ENCODE data around the gene FANCE. TPM values are rescaled to one million over a fixed set of nuclear protein-coding genes. Genes with fewer than 3 reads are reported as not detected.
A peak's percentile ranks its signal among the peaks of the same experiment; 100 is the strongest.
"Not testable (repeated sequence)": the region's sequence is repeated elsewhere in the genome, so short reads cannot be mapped to it uniquely, and the experiment has no call there.

FANCE gene
- total RNA-seq, 1 experiment from 2014 or later: 7.0 TPM

GRCh38 chr6:35497571-35498421 lies 45.7 kb downstream of the FANCE start:
- DNase-seq (ENCODE audit: low read depth): peak; percentile 84

DNA sequence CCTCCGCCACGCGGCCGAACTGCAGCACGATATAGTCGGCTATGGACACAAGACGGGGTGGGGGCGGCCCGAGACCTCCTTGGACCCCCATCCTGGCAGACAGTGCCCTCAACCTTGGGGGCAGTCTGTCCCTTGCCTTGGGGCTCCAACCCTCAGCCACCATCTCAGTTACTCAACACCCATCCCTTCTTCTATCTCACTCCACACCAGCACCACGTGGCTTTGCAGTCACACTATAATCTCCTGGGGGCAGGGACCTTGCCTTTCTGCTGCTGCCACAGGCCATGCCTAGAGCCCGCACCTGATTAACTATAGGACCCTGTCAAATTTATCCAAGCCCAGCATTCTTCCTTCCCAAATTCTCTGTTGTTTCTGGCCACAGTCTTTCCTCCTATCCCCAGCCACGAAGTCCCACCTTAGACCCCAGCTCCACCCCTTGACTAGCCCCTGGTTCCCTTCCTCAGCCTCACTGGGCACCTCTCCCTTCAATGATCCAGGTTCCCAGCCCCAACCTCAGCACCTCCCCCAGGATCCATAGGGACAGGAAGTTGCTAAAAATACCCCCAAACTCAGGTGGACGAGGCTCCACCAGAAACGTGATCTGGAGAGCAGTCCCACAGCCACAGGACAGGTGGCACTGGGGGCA lies 46.4 kb downstream of the FANCE start:
- DNase-seq (ENCODE audit: low read depth): no peak

GRCh38 chr6:35499372-35499771 lies 47.2 kb downstream of the FANCE start:
- DNase-seq (ENCODE audit: low read depth): no peak

DNA sequence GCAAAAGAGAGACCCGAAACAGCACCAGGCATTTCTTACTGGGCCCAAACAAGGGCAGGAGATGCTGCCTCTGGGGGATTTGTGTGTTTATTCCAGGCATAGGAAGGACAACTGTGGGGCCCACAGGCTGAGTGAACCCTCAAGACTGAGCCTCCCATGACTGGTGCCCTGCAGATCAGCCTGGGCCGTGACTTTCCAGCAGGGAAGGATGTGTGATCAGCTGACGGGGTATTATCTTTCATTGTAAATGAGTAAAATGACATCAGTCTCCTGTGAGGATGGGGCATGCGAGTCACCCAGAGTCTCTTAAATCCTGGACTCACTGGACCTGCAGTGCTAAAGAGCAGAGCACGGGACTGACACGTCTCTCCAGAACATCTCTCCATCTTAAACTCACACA lies 48.6 kb downstream of the FANCE start:
- DNase-seq (ENCODE audit: low read depth): peak; percentile 28

DNA sequence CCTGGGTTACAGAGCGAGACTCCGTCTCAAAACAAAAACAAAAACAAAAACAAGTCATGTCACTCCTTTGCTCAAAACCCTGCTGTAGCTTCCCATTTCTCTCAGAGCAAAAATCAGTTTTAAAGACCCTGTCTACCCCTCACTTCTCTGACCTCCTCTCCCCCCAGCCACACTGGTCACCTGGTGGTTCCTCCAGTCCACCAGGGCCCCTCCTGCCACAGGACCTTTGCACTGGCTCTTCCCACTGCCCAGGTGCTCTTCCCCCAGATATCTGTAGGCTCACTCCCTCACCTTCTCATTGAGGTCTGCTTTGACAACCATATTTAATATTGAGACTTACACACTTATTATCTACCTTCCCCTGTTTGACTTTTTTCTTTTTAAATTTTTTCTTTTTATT lies 49.6 kb downstream of the FANCE start:
- DNase-seq (ENCODE audit: low read depth): no peak

DNA sequence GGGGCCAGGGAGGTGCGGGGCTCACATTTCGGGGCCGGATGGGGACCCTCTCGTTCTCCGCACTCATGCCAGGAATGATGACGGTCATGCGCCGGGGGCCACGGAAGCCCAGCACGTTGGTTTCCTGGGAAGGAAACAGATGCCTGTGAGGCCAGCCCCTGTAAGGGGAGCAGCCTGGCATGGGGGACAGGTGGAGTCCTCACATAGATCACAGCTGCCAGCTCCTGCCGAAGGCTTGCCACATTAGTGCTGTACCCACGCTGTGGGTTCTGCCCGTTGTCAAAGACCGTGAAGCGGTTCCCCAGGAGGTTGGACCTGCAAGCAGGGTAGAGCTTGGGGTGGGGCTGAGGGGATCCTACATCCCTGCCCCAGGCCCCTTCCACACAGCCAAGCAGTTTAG lies 51.4 kb downstream of the FANCE start:
- no peak for DNase-seq (ENCODE audit: low read depth)

GRCh38 chr6:35505999-35506412 lies 53.9 kb downstream of the FANCE start:
- DNase-seq (ENCODE audit: low read depth): no peak

DNA sequence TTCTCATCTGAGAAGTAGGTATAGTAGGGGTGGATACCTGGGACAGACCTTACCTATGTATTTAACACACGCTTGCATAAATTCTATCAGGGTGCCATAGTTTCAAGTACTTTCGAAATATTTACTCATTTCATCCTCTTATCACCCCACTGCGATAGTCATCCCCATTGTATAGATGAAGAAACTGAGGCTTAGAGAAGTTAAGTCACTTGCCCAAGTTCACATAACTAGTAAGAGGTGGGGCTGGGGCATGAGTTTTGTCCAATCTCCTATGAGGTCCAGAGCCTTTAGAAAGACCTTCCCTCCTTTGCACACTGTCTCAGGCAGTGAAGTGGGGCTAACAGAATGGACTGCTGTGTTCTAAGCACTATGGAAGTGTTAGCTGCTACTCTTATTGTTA lies 54.4 kb downstream of the FANCE start:
- DNase-seq (ENCODE audit: low read depth): no peak

DNA sequence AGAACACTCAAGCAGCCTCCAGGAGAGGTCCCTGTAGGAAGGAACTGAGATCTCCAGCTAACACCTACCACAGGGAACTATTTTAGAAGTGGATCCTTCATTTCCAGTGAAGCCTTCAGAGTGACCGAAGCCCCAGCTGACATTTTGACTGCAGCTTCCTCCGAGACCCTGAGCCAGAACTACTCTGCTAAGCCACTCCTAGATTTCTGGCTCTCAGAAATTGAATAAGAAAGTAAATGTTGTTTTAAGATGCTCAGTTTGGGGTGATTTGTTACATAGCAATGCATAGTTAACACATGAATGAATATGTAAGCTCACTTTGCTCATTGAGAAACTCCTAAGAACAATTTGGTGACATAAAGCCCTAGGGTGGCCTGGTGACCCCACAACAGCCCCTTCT lies 55.1 kb downstream of the FANCE start:
- no peak for DNase-seq (ENCODE audit: low read depth)

DNA sequence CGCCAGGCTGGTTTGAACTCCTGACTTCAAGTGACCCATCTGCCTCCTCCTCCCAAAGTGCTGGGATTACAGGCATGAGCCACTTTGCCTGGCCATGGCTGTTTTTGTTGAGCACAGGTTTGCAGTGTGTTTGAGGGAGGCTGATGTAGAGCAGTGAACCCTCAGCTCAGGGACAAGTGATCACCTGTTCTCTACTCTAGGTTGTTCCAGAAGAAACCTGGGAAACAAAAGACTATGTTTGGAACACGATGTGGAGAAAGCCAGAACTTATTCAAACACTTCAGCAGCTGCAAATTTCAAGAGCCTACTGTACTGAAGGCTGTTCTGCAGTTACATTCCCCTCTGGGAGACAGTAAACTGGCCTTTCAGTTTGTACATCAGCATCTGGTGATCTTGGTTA lies 55.9 kb downstream of the FANCE start:
- DNase-seq (ENCODE audit: low read depth): no peak

DNA sequence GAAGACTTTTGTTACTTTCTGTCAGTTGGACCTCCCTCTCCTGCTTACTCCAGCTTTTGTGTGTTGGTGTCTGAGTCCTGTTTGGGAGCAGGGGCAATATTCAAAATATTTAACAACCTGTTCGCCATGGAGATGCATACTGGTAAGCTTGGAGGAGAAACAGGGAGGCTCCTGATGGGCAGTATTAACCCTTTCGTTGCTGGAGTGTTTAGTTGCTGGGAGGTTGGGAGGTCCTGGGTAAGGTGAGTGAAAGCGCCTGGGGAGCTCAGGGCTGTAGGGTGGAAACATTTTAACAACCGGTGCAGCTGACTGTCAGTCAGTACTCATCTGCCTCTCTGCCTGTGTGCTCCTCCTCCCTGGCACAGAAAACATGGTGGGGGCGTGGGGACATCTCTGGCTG lies 56.4 kb downstream of the FANCE start:
- DNase-seq (ENCODE audit: low read depth): no peak

GRCh38 chr6:35510916-35511561 lies 58.9 kb downstream of the FANCE start:
- no peak for DNase-seq (ENCODE audit: low read depth)

- no peak for DNase-seq (ENCODE audit: low read depth)
These were observed 59.4 kb downstream of the FANCE start for GRCh38 chr6:35511562-35511941.

- DNase-seq (ENCODE audit: low read depth): no peak
These were observed 59.9 kb downstream of the FANCE start for GRCh38 chr6:35512006-35512405.

GRCh38 chr6:35512740-35513139 lies 60.6 kb downstream of the FANCE start, which contains the start of gene TULP1:
TULP1 (minus strand) TSS chr6:35512896; CDS start chr6:35512858, 38 bp downstream.
- DNase-seq (ENCODE audit: low read depth): no peak

- no peak for DNase-seq (ENCODE audit: low read depth)
These were observed 62.4 kb downstream of the FANCE start for GRCh38 chr6:35514587-35514986.

DNA sequence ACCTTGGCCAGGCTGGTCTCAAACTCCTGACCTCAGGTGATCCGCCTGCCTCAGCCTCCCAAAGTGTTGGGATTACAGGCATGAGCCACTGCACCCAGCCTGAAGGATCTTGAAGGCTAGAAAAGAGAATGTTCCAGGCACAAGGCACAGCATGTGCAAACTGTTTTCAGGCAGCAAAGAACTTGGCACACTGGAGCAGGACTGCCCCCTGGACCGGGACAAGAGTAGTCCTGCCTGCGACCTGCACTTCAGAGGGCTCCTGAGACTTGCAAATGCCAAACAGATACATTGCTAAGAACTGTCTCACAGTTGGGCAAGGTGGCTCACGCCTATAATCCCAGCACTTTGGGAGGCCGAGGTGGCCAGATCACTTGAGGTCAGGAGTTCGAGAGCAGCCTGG lies 63.8 kb downstream of the FANCE start:
- not testable (repeated sequence) for DNase-seq (ENCODE audit: low read depth)

Other genes starting within 250 kb of the FANCE start
- gene SCUBE3, start 238.4 kb upstream of the FANCE start, total RNA-seq (2014; rRNA removed; shearing (Covaris generic)): 0.10 and 0.24 TPM in 2 replicates
- 12.4 and 12.7 TPM in 2 replicates for gene ZNF76, start 192.6 kb upstream of the FANCE start, total RNA-seq (2014; rRNA removed; shearing (Covaris generic))
- 0.72 and 1.4 TPM in 2 replicates for gene DEF6, start 154.5 kb upstream of the FANCE start, total RNA-seq (2014; rRNA removed; shearing (Covaris generic))
- gene PPARD, start 109.8 kb upstream of the FANCE start, total RNA-seq (2014; rRNA removed; shearing (Covaris generic)): 9.0 and 11.1 TPM in 2 replicates
- gene RPL10A, start 16.1 kb downstream of the FANCE start, total RNA-seq (2014; rRNA removed; shearing (Covaris generic)): 1,385 and 1,626 TPM in 2 replicates
- gene TEAD3, start 44.7 kb downstream of the FANCE start, total RNA-seq (2014; rRNA removed; shearing (Covaris generic)): 5.6 and 6.1 TPM in 2 replicates
- not detected in 2 replicates for gene TULP1, start 60.6 kb downstream of the FANCE start, total RNA-seq (2014; rRNA removed; shearing (Covaris generic))
- gene FKBP5, start 236.6 kb downstream of the FANCE start, total RNA-seq (2014; rRNA removed; shearing (Covaris generic)): under 0.01 and 0.10 TPM in 2 replicates

Data from RPMI7951 (cell line).